A673 (cell line): Measurements from ENCODE around the gene SLC25A53.

Source experiments
- CTCF ChIP-seq: fragments of 300-800, 200-600 bp; sonication (generic); conservative IDR thresholded peaks from 2 replicates; pipeline ENCODE4 v1.5.1; 2017; ENCODE audit warnings: low read depth, mild to moderate bottlenecking, antibody characterized with exemption, low read length, moderate library complexity, mixed read lengths
- EZH2 ChIP-seq: fragments of 200-600 bp; sonication (generic); IDR thresholded peaks from 2 replicates; pipeline ENCODE4 v1.6.1; 2017; ENCODE audit warnings: borderline replicate concordance, low read depth, mild to moderate bottlenecking, mixed read lengths, antibody characterized with exemption, low read length; ENCODE audit not compliant: poor library complexity, severe bottlenecking

GRCh38 chrX:104137496-104137895, 19.3 kb downstream of the SLC25A53 start:
- TF ChIP-seq CTCF, result no peak
- no peak for TF ChIP-seq EZH2
